BJ (cell line): ENCODE data around the gene BCAS1. TPM values are rescaled to one million over a fixed set of nuclear protein-coding genes. Genes with fewer than 3 reads are reported as not detected.
A peak's percentile ranks its signal among the peaks of the same experiment; 100 is the strongest.

ENCODE experiments used
- CTCF ChIA-PET: fragments of 350-600 bp; formaldehyde crosslinking; extraction: SDS; loops from one replicate; lab custom pipeline; 2021; ENCODE audit warnings: antibody characterized with exemption, inconsistent platforms; lab: Yijun Ruan, JAX
- POLR2A ChIA-PET: fragments of 300-600 bp; sonication (Branson Sonifier 250); formaldehyde crosslinking; extraction: SDS; loops from one replicate; lab custom pipeline; 2021; ENCODE audit warnings: antibody characterized with exemption; lab: Charles Lee
- DNase-seq: peaks from one replicate; pipeline ENCODE4 v3.0.0-alpha.2; 2011; ENCODE audit warnings: low read depth
- H3K27me3 ChIP-seq: 2 replicates; pipeline ENCODE4 v1.6.0; 2011; ENCODE audit warnings: low read length; ENCODE audit not compliant: control insufficient read depth, insufficient read depth
- H3K36me3 ChIP-seq: 2 replicates; pipeline ENCODE4 v1.5.1; 2011; ENCODE audit warnings: low read length; ENCODE audit not compliant: control insufficient read depth, insufficient read depth
- H3K4me3 ChIP-seq: 2 replicates; pipeline ENCODE4 v1.5.1; 2011; ENCODE audit warnings: low read depth, mild to moderate bottlenecking, control low read depth, low read length
- polyA plus RNA-seq: library from polyadenylated mRNA; depleted of rRNA; stranded (reverse); fragments of >200 nt; gene quantifications from 2 replicates; pipeline ENCODE4 v1.2.3, GENCODE V29; 2011
- TF ChIP-seq, protein P1 (sequence below): IDR thresholded peaks from 2 replicates; pipeline ENCODE4 v1.5.1; 2011; ENCODE audit warnings: low read depth, mild to moderate bottlenecking, control low read depth, inconsistent platforms, low read length, moderate library complexity; ENCODE audit not compliant: insufficient read depth

Gene BCAS1
- polyA plus RNA-seq, 1 experiment: not detected

DNA sequence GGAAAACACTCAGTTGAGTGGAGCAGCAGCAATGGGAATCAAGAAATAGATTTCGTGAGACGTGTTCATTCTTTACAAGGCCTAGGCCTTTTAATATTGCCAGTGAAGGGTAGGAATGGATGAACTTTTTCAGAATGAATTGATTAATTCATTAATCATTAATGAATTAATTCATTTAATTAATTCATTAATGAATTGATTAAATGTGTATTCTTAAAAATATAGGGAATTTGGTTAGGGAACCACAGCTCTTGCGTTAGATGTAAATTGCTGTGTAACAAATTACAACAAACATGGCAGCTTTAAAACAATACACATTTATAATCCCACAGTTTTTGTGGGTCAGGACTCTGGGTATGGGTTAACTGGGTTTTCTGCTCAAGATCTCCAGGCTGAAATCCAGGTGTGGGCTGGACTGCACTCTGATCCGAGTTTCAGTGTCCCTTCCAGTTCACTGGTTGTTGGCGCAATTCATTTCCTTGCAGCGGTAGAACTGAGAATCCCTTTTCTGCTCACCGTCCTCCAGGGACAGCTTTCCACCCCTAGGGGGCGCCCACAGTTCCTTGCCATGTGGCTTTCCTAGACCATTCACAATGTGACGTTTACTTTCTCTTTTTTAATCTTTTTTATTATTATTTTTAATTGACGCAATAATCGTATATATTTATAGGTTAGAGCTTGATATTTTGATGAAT, 32.8 kb upstream of the BCAS1 start:
- DNase-seq: no peak
- ChIA-PET CTCF (interaction anchor here (0.7 to 19.0 kb wide), 23 partner anchors 10 to 544 kb away, joined by 3 to 544 read pairs (median 4); partner anchors contain the start of gene PFDN4), POLR2A (no interaction called here)
- no peaks in the 10 kb centered on the region; the same call in 1 of the 2 replicates for H3K27me3 ChIP-seq
- no peaks in the 10 kb centered on the region for H3K36me3 ChIP-seq
- no peak overlapping the region for H3K4me3 ChIP-seq
- TF ChIP-seq, protein P1, sequence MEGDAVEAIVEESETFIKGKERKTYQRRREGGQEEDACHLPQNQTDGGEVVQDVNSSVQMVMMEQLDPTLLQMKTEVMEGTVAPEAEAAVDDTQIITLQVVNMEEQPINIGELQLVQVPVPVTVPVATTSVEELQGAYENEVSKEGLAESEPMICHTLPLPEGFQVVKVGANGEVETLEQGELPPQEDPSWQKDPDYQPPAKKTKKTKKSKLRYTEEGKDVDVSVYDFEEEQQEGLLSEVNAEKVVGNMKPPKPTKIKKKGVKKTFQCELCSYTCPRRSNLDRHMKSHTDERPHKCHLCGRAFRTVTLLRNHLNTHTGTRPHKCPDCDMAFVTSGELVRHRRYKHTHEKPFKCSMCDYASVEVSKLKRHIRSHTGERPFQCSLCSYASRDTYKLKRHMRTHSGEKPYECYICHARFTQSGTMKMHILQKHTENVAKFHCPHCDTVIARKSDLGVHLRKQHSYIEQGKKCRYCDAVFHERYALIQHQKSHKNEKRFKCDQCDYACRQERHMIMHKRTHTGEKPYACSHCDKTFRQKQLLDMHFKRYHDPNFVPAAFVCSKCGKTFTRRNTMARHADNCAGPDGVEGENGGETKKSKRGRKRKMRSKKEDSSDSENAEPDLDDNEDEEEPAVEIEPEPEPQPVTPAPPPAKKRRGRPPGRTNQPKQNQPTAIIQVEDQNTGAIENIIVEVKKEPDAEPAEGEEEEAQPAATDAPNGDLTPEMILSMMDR: peak; percentile 93

DNA sequence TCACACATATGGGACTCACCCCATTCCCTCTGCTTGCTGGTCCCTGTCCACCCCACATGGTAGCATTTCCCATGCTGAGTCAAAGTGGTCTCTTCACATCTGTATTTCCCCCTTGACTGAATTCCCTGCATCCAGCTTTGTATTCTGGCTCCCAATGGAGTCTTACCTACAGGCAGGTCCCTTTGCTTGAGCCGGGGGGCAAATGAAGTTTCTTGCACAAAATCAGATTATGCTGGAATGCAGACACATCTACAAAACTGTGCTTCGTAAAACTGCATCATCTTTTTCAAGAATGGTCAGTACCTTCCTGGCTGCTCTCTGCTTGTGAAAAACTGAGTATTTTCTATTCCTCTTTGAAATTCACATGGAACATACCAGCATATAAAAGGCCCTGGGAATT, 32.1 kb upstream of the BCAS1 start:
- TF ChIP-seq, protein P1: no peak
- ChIA-PET CTCF (interaction anchor here (0.7 to 19.0 kb wide), 11 partner anchors 11 to 109 kb away, joined by 3 to 544 read pairs (median 4); partner anchors contain the start of gene PFDN4), POLR2A (no interaction called here)
- no peaks in the 10 kb centered on the region for H3K36me3 ChIP-seq
- no peak for DNase-seq
- H3K27me3 ChIP-seq: no peaks in the 10 kb centered on the region; the same call in 1 of the 2 replicates
- H3K4me3 ChIP-seq: no peak overlapping the region

DNA sequence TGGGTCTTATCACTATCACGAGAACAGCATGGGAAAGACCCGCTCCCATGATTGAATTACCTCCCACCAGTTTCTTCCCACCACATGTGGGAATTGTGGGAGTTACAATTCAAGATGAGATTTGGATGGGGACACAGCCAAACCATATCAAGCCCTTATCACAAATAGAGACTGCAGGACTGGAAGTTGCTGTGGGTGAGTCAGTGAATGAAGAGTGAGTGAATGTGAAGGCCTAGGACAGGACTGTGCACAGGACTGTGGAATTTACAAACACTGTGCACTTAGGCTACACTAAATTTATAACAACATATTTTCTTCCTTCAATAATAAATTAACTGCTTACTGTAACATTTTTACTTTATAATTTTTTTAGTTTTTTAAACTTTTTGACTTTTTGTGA, 30.2 kb upstream of the BCAS1 start:
- no peak overlapping the region for H3K4me3 ChIP-seq
- CTCF ChIA-PET: interaction anchor here (1.8 to 19.0 kb wide), 3 partner anchors 94 to 547 kb away, joined by 9 to 544 read pairs (median 10); partner anchors contain the start of gene PFDN4
- H3K27me3 ChIP-seq: no peaks in the 10 kb centered on the region; the same call in 1 of the 2 replicates
- POLR2A ChIA-PET: no interaction called here
- TF ChIP-seq, protein P1: no peak
- DNase-seq: no peak
- H3K36me3 ChIP-seq: no peaks in the 10 kb centered on the region

DNA sequence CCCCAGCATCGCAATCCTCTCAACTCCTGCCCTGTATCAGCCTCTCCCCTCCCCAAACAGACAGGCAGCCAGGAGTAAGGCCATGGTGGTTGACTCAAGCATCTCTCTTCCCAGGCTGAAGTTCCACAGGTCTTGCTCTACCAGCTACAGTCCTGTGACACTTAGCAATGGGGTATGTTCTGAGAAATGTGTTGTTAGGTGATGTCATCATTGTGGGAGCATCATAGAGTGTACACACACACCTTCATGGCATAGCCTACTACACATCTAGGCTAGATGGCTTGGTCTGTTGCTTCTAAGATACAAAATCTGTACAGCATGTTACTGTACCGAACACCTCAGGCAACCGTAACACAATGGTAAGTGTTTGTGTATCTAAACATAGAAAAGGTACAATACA, 29.5 kb upstream of the BCAS1 start:
- TF ChIP-seq, protein P1: no peak
- H3K27me3 ChIP-seq: no peaks in the 10 kb centered on the region
- CTCF ChIA-PET: interaction anchor here (0.6 to 19.0 kb wide), 3 partner anchors 103 to 548 kb away, joined by 3 to 544 read pairs (median 10); partner anchors contain the start of gene PFDN4
- H3K36me3 ChIP-seq: no peaks in the 10 kb centered on the region
- POLR2A ChIA-PET: no interaction called here
- H3K4me3 ChIP-seq: no peak overlapping the region
- no peak for DNase-seq

DNA sequence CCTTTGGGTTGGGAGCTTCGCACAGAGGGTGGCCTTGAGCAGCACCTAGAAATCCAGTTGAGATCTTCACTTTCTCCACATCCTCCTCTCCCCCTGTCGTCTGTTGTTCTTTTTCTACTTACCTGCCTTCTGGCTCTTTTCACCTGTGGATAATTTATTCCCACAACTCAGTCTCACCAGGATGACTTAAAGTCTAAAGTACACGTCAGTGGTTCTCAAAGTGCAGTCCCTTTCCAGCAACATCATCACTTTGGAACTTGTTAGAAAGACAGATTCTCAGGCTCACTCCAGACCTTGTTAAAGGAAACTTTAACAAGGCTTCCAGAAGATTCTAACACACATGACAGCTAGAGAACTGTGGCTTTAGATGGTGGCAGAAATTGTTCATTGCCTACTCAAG, 27.7 kb upstream of the BCAS1 start:
- H3K36me3 ChIP-seq: no peaks in the 10 kb centered on the region
- ChIA-PET CTCF (interaction anchor here (1.4 to 19.0 kb wide), 6 partner anchors 8 to 550 kb away, joined by 3 to 544 read pairs (median 10); partner anchors contain the start of gene PFDN4), POLR2A (no interaction called here)
- TF ChIP-seq, protein P1: no peak
- no peak for DNase-seq
- no peaks in the 10 kb centered on the region for H3K27me3 ChIP-seq
- H3K4me3 ChIP-seq: no peak overlapping the region
